Neural progenitor cell (in vitro differentiated cells): Measurements from ENCODE around the gene SLC6A18.

Experiments used
- CTCF ChIP-seq: fragments of 200-600 bp; sonication (generic); IDR thresholded peaks from 2 replicates; pipeline ENCODE4 v1.5.1; 2017; ENCODE audit warnings: antibody characterized with exemption, mild to moderate bottlenecking
- EZH2 ChIP-seq: fragments of 200-600 bp; sonication (generic); IDR thresholded peaks from 2 replicates; pipeline ENCODE4 v1.6.1; 2017; ENCODE audit warnings: antibody characterized with exemption, mild to moderate bottlenecking, moderate library complexity

DNA sequence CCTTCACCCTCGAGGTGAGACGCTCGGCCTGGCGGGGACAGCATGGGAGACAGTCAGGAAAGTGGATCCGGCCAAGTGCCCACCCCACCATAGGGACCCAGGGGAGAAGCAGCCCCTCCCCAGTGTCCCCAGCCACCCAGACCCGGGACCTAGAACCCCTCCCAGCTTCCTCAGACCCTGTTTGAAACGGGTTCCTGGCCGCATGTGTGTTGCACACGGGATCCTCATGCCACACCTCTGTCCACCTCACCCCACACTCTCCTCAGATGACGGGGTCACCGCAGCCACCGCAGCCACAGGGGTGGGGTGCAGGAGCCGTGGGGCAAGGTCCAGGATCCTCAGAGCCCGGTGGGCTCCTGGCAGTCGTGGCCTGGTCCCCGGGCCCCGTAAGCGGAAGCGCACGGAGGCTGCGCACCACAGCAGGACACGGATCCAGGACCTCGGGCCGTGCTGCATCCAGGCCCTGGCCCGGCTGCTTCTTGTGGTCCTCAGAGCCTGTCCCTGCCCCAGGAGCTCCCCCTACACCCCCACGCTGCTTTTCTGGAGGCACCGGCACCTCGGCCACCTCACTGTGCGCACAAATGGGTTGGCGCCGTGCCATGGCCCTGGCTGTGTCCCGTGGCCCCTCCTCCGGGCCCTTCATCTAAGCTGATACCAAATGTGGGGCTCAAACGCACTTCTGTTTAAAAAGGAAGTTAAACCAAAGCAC lies 54.4 kb downstream of the SLC6A18 start:
- TF ChIP-seq EZH2 (no peak), CTCF (no peak)
